ENCODE measurements around the gene GSG1.
A peak's percentile ranks its signal among the peaks of the same experiment; 100 is the strongest.

GSG1 gene

GRCh38 chr12:13146336-13146938 lies 43.0 kb upstream of the GSG1 start:
- TF ChIP-seq CTCF (IDR thresholded peaks at IDR 0.05) (no peak), ZFX (IDR thresholded peaks at IDR 0.05; ENCODE audit: borderline replicate concordance) (no peak)

GRCh38 chr12:13144266-13144828 lies 40.9 kb upstream of the GSG1 start:
- TF ChIP-seq CTCF (IDR thresholded peaks at IDR 0.05) (no peak), ZFX (IDR thresholded peaks at IDR 0.05; ENCODE audit: borderline replicate concordance) (no peak)
- H3K27ac ChIP-seq = no peak overlapping the region

More at GRCh38 chr12:13146336-13146938, 43.0 kb upstream of the GSG1 start:
- no peak overlapping the region for H3K27ac ChIP-seq

- TF ChIP-seq ZFX (IDR thresholded peaks at IDR 0.05; ENCODE audit: borderline replicate concordance) (no peak), CTCF (IDR thresholded peaks at IDR 0.05) (no peak)
- no peak overlapping the region for H3K27ac ChIP-seq
These were observed 39.3 kb upstream of the GSG1 start for GRCh38 chr12:13142747-13143146.

- H3K27ac ChIP-seq = no peak overlapping the region
- no peak for TF ChIP-seq ZFX (IDR thresholded peaks at IDR 0.05; ENCODE audit: borderline replicate concordance)
- TF ChIP-seq CTCF (IDR thresholded peaks at IDR 0.05) = no peak
These were observed 38.2 kb upstream of the GSG1 start for GRCh38 chr12:13141686-13142085.

GRCh38 chr12:13135371-13136178 lies 32.1 kb upstream of the GSG1 start:
- peak overlapping the region; percentile 22; the same call in 1 of the 2 replicates for H3K27ac ChIP-seq
- no peak for TF ChIP-seq CTCF (IDR thresholded peaks at IDR 0.05)
- no peak for TF ChIP-seq ZFX (IDR thresholded peaks at IDR 0.05; ENCODE audit: borderline replicate concordance)

- H3K27ac ChIP-seq = no peak overlapping the region
- no peak for TF ChIP-seq ZFX (IDR thresholded peaks at IDR 0.05; ENCODE audit: borderline replicate concordance)
- TF ChIP-seq CTCF (IDR thresholded peaks at IDR 0.05) = no peak
These were observed 30.4 kb upstream of the GSG1 start for GRCh38 chr12:13133886-13134285.

GRCh38 chr12:13130981-13131380 lies 27.5 kb upstream of the GSG1 start:
- TF ChIP-seq ZFX (IDR thresholded peaks at IDR 0.05; ENCODE audit: borderline replicate concordance) (no peak), CTCF (IDR thresholded peaks at IDR 0.05) (no peak)
- H3K27ac ChIP-seq = no peak overlapping the region

All from 22Rv1 (cell line).